ES-I3 (cell line): ENCODE results near the gene ZNF675.
"Not testable (repeated sequence)": the region's sequence is repeated elsewhere in the genome, so short reads cannot be mapped to it uniquely, and the experiment has no call there.

ENCODE experiments used
- H3K36me3 ChIP-seq: 2 replicates; pipeline ENCODE4 v1.6.1; 2013; ENCODE audit warnings: mild to moderate bottlenecking, low read length, control low read depth, moderate library complexity; ENCODE audit not compliant: insufficient read depth
- H3K4me1 ChIP-seq: 2 replicates; pipeline ENCODE4 v1.6.1; 2013; ENCODE audit warnings: mild to moderate bottlenecking, control low read depth, low read length; ENCODE audit not compliant: insufficient read depth
- H3K9ac ChIP-seq: 2 replicates; pipeline ENCODE4 v1.6.1; 2013; ENCODE audit warnings: low read depth, mild to moderate bottlenecking, low read length, moderate library complexity
- H3K9me3 ChIP-seq: 2 replicates; pipeline ENCODE4 v1.6.1; 2013; ENCODE audit warnings: mild to moderate bottlenecking, low read length, moderate library complexity; ENCODE audit not compliant: control insufficient read depth, insufficient read depth

The ZNF675 gene

DNA sequence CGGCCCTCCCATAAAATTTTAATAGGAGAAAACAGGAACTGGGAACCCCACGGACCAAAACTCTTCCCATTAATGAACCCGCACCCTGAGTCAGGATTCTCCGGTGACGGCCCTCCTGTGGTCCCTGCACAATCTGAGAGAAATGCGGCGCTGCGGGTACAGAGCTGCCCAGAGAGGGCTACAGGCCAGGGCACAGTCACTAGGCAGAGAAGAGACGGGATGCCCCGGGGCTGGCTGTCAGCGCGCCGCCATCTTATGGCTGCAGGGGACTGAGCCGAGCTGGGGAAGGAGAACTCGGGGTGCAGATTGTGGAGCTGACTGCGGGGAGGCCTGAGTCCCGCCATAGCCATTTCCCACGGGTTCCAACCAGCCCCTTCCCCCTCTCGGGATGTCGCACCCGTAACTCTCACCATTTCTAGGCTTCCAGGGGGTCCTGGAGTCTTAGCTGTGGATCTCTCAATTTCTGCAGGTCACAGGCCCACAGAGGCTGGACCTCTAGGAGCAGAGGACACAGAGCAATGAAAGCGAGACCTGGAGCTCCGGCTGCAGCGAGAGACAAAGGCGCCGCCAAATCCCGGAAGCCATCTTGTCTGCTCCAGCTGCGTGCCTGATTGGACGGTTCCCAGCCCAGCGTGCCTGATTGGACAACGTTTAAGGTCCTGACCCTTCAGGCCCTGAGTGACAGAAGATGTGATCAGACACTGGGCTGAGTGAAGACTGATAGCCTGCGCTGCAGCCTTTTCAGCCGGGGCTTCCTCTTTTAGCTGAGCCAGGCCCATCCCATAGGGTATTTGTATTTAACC, at the start of gene ZNF675:
TSS of gene ZNF675 (minus strand) at position 592 of the 803 bp plus-strand sequence. CDS start at position 413, 179 bp downstream.
- Histone ChIP-seq H3K9me3 (no peaks in the 10 kb centered on the region), H3K4me1 (no peaks in the 10 kb centered on the region), H3K36me3 (peaks cover 7% of the 10 kb centered on the region; the same call in 1 of the 2 replicates), H3K9ac (peak within 1 kb of the TSS; percentile 60)

DNA sequence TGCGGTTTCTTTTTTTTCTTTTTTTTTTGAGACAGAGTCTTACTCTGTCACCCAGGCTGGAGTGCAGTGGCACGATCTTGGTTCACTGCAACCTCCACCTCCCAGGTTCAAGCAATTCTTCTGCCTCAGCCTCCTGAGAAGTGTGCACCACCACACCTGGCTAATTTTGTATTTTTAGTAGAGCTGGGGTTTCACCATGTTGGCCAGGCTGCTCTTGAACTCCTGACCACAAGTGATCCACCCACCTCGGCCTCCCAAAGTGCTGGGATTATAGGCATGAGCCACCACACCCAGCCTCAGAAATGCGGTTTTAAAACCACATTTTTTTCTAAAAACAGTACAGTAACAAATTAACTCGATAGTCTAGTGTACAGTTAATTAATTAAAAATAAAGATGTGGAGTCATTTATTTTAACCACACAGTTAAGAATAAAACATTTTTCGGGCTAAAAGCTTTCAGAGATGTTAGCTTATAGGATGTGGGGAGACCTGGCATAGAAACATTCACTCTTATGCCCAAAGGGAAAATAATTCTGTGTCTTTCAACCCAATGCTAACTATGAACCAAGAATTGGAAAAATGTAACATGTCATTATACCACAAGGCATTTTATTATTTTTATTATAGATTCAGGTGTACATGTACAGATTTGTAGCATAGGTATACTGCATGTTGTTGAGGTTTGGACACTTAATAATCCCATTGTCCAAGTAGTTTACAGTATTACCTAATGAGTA, 43.9 kb upstream of the ZNF675 start:
- not testable (repeated sequence) for H3K9me3 ChIP-seq, H3K9ac ChIP-seq, H3K36me3 ChIP-seq, H3K4me1 ChIP-seq

DNA sequence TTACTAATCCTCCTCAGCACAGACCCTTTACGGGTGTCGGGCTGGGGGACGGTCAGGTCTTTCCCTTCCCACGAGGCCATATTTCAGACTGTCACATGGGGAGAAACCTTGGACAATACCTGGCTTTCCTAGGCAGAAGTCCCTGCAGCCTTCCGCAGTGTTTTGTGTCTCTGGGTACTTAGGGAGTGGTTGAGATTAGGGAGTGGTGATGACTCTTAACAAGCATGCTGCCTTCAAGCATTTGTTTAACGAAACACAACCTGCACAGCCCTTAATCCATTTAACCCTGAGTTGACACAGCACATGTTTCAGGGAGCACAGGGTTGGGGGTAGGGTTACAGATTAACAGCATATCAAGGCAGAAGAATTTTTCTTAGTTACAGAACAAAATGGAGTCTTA, 37.1 kb upstream of the ZNF675 start:
- not testable (repeated sequence) for H3K4me1 ChIP-seq

DNA sequence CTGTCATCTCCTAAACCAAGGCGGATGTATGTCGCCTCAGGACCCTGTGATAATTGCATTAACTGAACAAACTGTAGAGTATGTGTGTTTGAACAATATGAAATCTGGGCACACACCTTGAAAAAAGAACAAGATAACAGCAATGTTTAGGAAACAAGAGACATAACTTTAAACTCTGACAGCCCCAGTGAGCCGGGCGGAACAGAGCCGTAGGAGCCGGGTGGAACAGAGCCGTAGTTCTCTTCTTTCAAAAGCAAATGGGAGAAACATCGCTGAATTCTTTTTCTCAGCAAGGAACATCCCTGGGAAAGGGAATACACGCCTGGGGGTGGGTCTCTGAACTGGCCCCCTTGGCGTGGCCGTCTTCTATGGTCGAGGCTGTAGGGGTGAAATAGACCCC, 31.8 kb upstream of the ZNF675 start:
- Histone ChIP-seq H3K9me3 (no peaks in the 10 kb centered on the region), H3K4me1 (peaks cover 6% of the 10 kb centered on the region; the same call in 1 of the 2 replicates), H3K9ac (peak overlapping the region; percentile 48; the same call in 1 of the 2 replicates), H3K36me3 (no peaks in the 10 kb centered on the region)

More for the DNA sequence above, 37.1 kb upstream of the ZNF675 start:
- H3K9me3 ChIP-seq, H3K9ac ChIP-seq, H3K36me3 ChIP-seq: not testable (repeated sequence)

DNA sequence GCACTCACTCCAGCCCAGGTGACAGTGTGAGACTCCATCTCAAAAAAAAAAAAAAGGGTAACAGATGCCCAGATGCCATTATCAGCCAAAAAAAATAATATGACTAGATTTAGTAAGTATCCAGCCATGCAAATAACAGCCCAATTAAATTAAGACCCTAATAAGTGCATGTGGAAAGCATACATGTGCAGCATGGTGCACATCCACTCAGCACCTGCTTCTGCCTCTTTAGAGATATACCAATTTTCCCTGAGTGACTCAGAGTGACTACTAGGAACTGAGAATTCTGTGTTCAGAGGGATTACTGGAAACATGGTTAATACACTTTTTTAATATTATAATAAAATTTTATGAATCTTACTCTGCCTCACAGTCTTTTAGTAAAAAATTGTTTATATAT, 29.8 kb upstream of the ZNF675 start:
- no peaks in the 10 kb centered on the region for H3K36me3 ChIP-seq
- H3K9ac ChIP-seq = no peak overlapping the region
- H3K9me3 ChIP-seq = no peaks in the 10 kb centered on the region
- 0 out of 2 replicates have a peak, but pooled peaks cover 3% of the 10 kb centered on the region for H3K4me1 ChIP-seq

DNA sequence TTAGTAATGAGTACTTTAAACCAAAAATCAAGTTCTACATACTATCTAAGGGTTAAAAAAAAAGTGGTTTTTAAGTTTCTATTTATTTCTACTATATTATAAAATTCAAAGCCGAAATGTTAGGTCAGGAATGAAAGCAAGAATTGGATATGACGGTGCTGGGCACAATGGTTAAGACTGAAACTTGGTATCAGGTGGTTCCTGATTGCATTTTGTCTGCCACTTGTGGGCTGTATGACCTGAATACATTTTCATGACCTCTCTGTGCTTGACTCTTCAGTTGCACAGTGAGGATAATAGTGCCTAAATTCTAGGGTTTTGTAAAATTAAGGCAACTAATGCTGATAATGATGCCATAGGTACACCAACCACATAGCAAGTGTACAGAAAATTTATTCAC, 22.3 kb upstream of the ZNF675 start:
- H3K9ac ChIP-seq = no peak overlapping the region

DNA sequence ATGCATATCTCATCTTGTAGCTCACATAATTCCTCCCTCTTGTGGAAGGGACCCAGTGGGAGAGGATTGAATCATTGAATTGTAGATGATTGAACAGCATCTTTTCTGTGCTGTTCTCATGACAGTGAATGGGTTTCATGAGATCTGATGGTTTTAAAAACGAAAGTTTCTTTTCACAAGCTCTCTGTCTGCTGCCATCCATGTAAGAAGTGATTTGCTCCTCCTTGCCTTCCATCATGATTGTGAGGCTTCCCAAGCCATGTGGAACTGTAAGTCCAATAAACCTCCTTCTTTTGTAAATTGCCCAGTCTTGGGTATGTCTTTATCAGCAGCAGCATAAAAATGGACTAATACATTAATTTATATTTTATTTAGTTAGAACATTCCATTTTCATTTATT, 19.6 kb upstream of the ZNF675 start:
- H3K9ac ChIP-seq = no peak overlapping the region
- no peaks in the 10 kb centered on the region for H3K4me1 ChIP-seq
- no peaks in the 10 kb centered on the region for H3K9me3 ChIP-seq

More for the DNA sequence above, 22.3 kb upstream of the ZNF675 start:
- Histone ChIP-seq H3K36me3 (no peaks in the 10 kb centered on the region), H3K4me1 (no peaks in the 10 kb centered on the region), H3K9me3 (no peaks in the 10 kb centered on the region)

DNA sequence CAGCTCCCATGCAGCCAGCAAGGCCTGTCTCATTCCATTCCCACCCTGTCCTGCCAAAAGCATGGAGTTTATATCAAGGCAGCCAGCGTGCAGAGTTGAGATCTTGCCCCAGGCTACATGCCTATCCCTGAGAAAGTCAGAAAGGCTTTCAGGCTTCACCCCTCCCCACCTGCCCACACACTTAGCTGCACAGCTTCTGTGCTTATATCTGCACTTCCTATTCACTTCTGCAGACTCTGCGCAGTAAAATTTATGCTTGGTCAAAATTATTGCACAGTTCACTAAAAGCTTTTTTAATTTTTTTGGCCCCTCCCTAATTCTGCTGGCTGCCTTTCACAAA, 12.5 kb upstream of the ZNF675 start:
- Histone ChIP-seq H3K9me3 (no peaks in the 10 kb centered on the region), H3K9ac (no peak overlapping the region; the same call in 1 of the 2 replicates), H3K36me3 (no peaks in the 10 kb centered on the region), H3K4me1 (peaks cover 15% of the 10 kb centered on the region)

More for the DNA sequence above, 19.6 kb upstream of the ZNF675 start:
- H3K36me3 ChIP-seq = no peaks in the 10 kb centered on the region

DNA sequence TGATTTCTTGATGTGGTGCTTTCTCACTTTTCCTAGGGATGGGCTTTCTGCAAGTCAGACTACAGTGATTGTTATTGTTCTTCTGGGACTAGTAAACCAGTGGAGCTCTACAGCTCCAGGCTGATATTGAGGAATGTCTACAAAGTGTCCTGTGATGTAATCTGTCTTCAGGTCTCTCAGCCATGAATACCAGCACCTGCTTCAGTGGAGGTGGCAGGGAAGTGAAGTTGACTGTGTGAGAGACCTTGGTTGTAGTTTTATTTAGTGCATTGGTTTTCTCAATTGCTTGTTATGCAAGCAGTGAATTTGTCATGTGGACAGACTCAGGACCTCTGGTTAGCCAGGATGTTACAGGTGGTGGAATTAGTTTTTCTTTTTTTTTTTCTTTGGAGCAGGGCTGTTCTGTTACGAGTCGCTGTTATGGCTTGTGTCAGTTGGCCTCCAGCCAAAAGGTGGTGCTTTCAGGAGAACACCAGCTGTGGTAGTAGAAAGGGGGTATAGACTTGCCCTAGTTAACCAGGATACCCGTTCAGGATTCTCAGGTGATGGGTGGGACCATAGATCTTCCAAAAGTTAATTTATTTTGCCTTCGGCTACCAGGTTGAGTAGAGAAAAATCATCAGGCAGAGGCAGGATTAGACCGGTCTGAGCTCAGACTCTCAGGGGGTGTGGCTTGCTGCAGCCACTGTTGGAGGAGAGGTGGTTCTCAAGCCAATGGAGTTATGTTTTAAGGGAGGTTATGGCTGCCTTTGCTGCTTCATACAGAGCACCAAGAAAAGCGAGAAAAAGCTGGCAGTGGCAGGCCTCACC, 11.9 kb upstream of the ZNF675 start:
- H3K9me3 ChIP-seq = no peaks in the 10 kb centered on the region
- H3K36me3 ChIP-seq = no peaks in the 10 kb centered on the region
- peaks cover 15% of the 10 kb centered on the region for H3K4me1 ChIP-seq
- no peak overlapping the region; the same call in 1 of the 2 replicates for H3K9ac ChIP-seq

DNA sequence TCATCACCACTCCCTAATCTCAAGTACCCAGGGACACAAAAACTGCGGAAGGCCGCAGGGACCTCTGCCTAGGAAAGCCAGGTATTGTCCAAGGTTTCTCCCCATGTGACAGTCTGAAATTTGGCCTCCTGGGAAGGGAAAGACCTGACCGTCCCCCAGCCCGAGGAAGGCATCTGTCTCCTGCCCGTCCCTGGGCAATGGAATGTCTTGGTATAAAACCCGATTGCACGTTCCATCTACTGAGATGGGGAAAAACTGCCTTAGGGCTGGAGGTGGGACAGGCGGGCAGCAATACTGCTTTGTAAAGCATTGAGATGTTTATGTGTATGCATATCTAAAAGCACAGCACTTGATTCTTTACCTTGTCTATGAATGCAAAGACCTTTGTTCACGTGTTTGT, 5.9 kb upstream of the ZNF675 start:
- H3K36me3 ChIP-seq, H3K9ac ChIP-seq, H3K9me3 ChIP-seq, H3K4me1 ChIP-seq: not testable (repeated sequence)

DNA sequence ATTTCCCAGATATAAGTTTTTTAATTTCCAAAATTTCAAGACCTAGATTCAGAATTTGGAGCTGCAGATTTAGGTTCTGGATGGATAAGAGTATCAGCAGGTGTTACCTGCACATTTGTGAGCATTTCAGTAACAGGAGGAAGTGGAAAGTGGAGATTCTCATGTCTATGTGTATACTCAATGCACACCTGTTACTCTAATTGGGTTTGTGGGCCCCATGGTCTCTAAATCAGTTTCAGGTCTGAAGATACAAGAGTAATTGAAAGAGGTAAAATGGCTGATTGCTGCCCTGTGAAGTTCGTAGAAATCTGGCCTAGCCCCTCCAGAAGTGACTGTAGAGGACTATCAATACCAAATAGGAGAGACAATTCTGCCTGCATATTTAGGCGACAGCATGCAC, 13.9 kb downstream of the ZNF675 start:
- H3K4me1 ChIP-seq = no peaks in the 10 kb centered on the region
- peaks cover 5% of the 10 kb centered on the region for H3K9me3 ChIP-seq
- no peaks in the 10 kb centered on the region; the same call in 1 of the 2 replicates for H3K36me3 ChIP-seq
- H3K9ac ChIP-seq = no peak overlapping the region

DNA sequence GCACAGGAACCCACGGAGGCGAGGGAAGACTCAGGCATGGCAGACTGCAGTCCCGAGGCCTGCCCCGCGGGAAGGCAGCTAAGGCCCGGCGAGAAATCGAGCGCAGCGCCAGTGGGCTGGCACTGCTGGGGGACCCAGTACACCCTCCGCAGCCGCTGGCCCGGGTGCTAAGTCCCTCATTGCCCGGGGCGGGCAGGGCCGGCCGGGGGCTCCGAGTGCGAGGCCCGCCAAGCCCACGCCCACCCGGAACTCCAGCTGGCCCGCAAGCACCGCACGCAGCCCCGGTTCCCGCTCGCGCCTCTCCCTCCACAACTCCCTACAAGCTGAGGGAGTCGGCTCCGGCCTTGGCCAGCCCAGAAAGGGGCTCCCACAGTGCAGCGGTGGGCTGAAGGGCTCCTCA, 18.4 kb downstream of the ZNF675 start:
- H3K9me3 ChIP-seq, H3K36me3 ChIP-seq, H3K4me1 ChIP-seq, H3K9ac ChIP-seq: not testable (repeated sequence)

DNA sequence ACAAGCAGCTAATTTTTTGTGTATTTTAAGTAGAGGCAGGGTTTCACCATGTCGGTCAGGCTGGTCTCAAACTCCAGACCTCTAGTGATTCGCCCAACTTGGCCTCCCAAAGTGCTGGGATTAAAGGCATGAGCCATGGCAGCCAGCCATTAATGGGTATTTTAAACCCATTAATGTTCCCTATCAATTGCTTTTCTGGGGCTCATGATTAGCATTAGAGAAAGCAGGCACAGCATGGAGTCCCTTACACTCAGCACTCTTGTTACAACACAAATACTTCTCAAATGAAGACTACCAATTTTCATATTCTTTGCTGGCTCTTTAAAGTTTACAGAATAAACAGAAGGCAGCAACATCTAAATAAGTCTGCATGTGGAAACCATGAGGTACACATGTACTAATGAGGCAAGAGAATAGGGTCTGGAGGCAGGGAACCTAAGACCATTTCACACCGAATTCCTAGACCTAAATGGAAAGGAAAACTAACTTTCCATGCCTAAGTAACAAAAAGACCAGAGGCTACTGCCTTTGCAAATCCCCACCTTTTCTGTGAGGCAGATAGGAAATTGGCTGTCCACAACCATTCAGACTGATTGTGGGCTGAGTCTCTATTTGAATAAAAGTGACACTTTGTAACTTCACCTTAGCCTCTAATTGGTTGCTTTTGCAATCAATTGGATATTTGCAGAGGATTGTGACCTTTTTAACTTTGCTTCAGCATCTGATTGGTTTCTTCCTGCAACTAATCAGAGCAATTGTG, 21.2 kb downstream of the ZNF675 start:
- H3K9me3 ChIP-seq = peaks cover 15% of the 10 kb centered on the region
- H3K4me1 ChIP-seq = no peaks in the 10 kb centered on the region; the same call in 1 of the 2 replicates
- no peak overlapping the region for H3K9ac ChIP-seq
- peaks cover 13% of the 10 kb centered on the region; the same call in 1 of the 2 replicates for H3K36me3 ChIP-seq

DNA sequence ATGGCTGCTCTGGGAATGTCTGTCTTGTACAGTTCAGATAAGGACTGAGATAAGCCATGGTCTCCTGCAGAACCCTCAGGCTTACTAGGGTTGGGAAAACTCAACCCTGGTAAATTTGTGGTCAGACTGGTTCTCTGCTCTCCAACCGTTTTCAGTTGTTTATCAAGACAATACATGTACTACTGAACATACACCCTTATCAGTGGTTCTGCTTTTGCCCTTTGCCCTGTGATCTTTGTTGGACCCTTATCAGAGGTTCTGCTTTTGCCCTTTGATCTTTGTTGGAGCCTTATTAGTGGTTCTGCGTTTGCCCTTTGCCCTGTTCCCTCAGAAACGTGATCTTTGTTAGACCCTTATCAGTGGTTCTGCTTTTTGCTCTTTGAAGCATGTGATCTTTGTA, 37.2 kb downstream of the ZNF675 start:
- Histone ChIP-seq H3K9me3 (peaks cover 16% of the 10 kb centered on the region), H3K36me3 (peaks cover 12% of the 10 kb centered on the region; the same call in 1 of the 2 replicates)
- not testable (repeated sequence) for H3K9ac ChIP-seq, H3K4me1 ChIP-seq
